Measurements from ENCODE around the gene APP.
"Not testable (repeated sequence)": the region's sequence is repeated elsewhere in the genome, so short reads cannot be mapped to it uniquely, and the experiment has no call there.

The APP gene

DNA sequence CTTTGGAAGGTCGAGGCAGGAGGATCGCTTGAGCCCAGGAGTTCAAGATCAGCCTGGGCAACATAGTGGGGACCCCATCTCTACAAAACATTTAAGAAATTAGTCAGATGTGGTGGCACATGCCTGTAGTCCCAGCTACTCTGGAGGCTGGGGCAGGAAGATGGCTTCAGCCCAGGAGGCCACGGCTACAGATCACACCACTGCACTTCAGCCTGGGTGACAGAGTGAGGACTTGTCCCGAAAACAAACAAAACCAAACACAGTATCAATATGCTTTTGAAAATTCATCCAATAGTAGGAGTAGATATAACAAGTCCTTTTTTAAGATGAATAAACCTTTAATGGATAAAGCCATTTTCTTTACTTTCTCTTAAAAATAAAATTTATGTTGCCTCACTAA, 8.5 kb downstream of the APP start:
- DNase-seq, result no peak

DNA sequence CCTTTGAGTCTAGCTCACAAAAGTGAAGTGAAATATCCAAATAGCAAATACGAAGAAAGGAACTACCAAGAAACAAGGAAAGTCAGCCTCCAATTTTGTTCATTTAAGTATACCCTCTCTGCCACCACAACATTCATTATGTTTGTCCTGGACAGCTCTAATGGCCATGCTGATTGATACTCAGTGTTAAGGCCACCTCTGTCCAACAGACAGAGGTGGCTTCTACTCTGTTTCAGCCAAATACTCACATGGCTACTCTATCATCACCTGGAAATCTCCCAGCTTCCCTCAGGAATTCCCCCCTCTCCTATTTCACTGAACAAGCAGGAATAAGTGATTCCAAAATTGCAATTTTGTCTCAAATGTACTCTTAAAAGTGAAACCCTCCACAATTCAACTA, 10.7 kb downstream of the APP start:
- DNase-seq, result no peak

DNA sequence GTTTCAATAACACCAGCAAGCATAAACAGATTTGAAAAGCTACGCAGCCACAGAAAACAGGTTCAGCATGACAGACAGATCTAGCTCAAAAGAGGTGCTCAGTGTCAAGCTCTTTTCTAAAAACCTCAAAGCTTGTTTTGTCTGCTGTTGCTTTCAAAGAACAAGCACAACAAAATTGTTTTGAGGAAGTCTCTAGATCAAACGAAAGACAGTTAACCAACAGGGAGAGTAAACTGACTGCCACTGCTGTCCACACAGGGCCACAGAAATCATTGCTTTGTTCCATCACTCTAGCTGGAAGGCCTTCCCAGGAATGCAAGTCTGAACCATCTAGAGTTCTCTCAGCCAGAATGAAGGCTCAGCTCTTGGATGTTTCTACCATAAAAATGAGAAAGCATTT, 12.8 kb downstream of the APP start:
- no peak for DNase-seq

DNA sequence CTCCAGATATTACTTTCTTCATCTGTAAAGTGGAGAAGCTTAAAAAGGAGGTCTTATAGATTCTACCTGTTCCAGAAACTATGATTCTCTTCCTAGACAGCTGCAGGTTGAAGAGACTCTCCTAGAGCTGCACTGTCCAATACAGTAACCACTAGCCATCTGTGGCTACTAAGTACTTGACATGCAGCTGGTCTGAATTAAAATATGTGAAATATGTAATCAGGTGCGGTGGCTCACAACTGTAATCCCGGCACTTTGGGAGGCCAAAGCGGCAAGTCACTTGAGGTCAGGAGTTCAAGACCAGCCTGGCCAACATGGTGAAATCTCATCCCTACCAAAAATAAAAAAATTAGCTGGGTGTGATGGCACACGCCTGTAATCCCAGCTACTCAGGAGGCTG, 15.8 kb downstream of the APP start:
- DNase-seq, result no peak

DNA sequence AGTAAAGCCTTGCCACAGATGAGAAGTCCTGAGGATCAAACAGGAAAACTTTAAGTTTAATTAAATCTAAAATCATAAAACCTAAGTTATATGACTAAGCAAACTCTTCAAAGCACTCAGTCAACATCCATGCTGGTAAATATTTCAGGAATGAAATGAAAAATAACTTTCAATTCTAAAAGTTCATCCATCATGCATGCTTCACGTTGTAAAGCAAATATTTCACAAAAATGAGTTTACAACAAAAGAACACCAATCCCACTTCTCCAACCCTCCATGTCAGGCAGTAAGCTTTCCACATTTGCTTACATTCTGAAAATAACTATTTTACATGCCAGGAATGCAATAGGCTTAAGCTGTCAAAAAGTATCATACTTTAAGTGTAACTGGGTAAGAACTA, 16.8 kb downstream of the APP start:
- no peak for DNase-seq

DNA sequence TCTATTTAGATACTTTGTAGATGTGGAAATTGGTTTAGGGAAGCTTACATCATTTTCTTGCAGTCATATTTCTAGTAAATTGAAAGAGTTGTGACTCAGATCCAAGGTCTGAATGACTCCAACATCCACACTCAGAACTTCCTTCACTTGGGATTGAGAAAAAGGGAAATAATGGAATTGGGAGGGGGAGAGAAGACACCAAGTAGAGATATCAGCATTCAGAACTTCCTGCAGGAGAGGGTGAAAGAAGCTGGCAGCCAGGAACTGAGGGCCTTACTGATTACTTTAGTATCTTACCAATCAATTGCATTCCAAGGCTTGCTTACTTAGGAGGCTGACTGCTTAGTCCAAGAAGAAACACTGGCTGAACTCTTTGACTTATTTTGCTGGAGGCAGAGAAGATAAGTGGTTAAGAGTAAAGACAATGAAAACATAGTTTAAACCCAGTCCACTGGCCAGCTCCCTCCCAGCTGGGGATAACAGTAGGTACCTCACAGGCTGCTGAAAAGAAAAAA, 21.7 kb downstream of the APP start:
- no peak for DNase-seq

DNA sequence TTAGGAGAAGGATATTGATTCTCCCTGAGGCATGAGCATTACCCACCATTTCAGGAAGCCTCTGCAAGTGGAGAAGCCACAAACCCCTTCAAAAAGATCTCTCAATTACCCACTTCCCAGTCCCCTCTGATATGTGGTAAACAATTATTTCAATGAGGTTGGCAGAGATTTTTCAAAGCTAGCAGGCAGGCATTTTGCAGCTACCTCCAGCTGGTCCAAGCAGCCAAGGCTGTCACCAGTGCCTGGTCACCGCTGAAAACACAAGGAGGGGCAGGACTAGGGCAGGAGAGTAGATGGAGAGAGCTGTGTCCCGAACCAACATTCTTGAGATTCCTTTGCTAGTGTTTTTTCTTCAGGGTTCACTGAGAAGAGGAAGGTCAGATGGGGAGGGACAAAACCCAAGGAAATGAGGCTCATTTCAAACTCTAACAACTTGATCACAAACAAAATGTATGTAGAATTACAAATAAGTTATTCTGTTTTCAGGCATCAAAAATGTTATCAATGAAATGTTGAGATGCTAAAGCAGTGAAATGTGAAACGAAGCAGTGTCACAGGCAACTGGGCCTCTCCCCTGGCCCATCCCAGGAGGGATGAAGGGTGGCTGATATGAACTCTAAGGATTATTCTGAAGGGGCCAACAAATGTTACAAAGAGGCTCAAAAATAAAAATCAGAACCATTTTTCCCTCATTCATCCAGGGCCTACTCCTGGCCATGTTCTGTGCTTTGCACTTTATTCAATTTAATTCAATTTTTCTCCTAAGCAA, 22.3 kb downstream of the APP start:
- DNase-seq, result no peak

DNA sequence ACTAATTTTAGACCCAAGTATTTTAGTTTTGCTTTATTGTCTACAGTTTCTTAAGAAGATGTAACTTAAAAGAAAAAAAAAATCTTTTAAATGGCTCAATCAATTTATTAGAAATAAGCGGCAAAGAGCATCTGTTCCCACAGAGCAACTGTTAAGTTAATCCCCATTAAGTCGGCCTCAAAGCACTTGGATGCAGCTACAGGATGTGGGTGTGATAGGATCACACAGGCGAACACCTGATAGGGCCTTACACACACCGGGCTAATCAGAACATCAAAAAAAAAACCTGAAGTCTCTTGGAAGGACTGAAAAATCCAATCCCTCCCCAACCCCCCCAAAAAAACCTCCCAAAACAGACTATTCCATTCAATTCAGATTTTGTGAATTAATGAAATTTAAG, 23.0 kb downstream of the APP start:
- DNase-seq, result no peak

DNA sequence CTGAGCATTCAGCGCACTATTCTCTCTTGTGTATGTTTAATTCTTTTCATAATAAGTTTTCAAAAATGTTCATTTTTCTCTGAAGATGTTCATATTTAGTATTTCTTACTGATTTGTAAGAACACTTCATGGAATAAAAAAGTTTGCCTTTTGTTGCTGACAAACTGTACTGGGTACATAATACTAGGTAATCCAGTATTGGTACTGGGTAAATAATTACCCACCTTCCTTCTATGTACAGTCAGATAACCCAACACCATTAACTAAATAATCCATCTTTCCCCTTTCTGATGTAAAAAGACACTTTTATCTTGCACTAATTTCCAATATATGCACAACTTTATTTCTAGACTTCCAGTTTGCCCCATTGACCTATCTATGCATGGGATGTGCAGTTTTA, 23.9 kb downstream of the APP start:
- no peak for DNase-seq

DNA sequence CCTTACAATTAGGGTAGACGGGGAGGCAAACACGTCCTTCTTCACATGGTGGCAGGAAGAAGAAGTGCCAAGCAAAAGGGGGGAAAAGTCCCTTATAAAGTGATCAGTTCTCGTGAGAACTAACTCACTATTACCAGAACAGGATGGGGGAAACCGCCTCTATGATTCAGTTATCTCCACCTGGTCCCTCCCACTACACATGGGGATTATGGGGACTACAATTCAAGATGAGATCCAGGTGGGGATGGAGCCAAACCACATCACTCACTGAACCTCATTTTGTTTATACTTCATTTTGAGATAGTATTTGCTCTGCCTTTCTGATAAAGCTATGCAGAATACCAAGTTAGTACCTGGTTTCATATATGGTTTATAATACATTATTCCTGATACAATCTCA, 26.5 kb downstream of the APP start:
- DNase-seq, result no peak

DNA sequence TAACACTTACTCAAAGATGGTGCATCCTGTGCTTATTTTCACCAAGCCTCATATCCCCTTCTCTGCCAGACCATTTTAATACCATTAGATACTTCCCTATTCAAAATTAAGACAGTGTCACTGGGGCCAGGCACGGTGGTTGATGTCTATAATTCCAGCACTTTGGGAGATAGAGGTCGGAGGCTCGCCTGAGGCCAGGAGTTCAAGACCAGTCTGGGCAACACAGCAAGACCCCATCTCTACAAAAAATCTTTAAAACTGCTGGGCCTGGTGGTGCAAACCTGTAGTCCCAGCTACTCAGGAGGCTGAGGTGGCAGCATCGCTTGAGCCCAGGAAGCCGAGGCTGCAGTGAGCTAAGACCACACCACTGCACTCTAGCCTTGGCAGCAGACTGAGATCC, 28.2 kb downstream of the APP start:
- DNase-seq, result no peak

DNA sequence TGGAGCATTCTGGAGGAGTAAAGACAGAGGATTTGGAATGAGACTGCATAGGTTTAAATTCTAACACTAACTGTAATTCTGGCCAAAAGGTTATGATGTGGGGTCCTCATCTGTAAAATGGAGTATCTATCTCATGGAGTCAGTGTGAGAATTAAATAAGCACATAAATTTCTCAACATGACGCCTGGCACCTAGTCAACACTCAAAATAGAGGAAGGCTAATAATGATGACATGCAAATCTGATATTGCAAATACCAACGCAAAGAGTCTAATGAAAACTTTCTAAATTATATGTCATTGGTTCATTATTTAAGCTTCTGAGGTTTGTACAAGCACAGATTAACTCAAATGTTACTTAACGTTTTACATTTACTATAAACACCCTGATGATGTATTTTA, 29.6 kb downstream of the APP start:
- no peak for DNase-seq

DNA sequence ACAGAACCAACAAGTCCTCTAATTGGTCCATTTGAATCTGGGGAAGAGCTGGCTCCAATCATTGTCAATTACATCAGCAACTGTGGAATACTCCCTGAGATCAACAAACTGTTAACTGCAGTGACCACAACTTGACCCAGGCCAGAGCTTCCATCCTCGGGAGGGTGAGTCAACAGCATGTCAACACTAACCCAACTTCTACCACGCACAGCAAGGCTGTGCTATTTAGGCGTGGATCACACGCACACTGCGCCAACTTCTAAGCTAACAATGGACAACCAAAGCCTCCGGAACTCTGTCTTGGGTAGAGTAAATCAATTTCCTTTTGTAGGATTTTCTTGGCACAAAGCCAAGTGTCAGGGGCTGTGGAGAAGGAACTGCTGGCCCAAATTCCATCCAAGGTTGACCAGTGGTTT, 30.4 kb downstream of the APP start:
- DNase-seq, result no peak

DNA sequence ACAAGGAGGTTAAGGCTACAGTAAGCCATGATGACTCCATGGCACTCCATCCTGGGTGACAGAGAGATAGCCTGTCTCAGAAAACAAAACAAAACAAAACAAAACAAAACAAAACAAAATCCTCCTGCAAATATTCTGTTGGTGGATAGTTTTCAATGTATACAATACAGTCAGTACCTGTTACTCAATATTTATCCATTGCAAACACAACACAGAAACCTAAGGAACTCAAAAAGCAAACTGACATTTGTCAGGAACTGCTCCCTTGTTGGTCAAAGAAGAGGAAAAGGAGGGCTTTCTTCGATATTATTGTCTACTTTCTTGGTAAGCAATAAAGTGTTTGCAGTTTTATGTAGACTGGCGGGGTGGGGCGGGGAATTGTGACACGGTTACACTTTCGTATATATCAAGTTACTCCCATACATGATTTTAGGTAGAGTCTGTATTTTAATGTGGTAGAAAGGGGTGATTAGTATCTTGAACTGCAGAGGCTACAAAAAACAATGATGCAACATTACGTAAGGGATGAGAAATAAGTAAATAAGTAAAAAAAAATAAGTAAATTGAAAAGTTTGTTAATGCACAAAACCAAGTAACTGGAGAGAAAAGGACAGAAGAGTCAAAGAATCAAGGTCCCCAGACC, 31.8 kb downstream of the APP start:
- DNase-seq, result no peak

DNA sequence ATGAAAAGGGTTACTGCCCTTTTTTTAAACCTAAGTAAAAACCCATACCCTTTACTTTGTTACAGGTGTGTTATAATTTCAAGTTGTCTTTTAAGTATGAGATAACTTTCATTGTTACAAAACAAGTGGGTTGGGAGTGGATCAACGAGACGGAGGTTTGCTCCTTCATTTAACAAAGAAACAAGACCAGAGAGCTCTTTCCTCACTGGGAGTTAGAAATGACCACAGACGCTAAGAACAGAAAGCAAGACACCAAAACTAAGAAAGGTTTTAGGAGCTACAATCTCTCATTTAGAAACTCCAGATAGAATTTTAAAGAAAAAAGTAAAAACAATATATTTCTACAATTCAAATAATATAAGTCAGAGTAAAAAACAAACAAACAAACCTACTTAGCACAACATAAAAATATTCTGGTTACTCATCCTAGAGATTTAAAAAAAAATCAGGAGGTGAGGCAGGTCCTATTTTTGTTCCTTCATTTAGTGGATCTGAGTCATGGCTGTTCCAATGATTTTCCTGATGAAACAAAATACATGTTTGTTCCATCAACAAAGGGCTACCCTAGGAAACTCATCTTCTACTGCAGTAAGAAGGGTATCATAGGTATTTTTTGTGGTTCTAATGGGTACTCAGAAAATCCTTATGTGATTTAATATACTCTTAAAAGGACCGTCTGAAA, 33.0 kb downstream of the APP start:
- no peak for DNase-seq

DNA sequence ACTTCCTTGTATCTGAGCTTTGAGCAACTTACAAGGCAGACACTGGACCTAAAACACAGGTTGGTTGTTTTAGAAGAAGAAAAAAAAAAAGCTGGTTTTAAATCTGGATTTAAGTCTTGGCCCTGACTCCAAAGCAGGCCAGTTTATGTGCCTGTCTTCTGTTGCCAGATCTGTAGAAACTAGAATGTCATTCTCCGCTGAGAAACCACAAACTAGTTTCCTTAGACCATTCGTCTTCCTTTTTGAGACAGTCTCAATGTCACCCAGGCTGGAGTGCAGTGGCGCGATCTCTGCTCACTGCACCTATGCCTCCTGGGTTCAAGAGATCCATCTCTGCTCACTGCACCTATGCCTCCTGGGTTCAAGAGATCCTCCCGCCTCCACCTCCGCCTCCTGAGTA, 33.9 kb downstream of the APP start:
- DNase-seq, result no peak

DNA sequence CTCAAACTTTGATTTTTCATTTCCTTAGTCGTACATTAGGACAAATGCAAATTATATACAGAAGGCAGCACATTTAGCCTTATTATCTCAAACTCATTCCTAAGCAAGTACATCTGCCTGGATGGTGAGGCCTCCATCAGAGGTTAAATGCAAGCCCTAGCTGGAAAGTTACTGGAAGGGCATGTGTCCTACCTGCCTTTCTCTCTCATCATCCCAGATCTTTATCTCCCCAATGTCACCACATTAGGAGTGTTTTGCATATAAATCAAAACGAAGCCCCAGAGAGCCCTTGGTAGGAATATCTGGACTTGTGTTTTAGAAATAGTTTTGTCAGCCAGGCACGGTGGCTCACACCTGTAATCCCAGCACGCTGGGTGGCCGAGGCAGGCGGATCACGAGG, 35.0 kb downstream of the APP start:
- DNase-seq, result no peak

DNA sequence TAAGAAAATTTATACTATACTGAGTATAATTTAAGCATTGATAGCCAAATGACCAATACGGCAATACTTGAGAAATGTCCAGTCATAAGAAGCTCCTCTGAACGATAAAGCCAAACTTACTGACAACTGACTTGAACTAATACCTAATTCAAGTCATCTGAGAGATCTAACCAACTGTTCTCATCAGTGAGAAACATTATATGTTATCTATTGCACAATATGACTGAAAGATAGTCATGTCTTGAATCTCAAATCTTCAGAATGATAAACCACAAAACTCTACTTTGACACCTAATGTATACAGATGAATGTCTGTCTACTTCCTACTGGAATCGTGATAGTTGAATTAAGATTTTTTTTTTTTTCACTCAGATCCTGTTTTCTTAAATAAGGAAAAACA, 39.0 kb downstream of the APP start:
- no peak for DNase-seq

DNA sequence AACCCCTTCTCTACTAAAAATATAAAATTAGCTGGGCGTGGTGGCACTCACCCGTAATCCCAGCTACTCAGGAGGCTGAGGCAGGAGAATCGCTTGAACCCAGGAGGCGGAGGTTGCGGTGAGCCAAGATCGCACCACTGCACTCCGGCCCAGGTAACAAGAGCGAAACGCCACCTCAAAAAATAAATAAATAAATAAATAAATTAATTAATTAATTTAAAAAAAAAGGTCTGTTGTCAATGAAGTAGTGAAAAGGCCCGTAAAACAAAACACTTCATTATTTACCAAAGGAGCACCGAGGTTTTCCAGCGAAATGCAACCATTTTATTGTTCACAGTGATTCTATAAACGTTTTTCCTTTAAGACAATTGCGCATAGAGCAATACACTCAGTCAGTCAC, 39.5 kb downstream of the APP start:
- DNase-seq, result not testable (repeated sequence)

DNA sequence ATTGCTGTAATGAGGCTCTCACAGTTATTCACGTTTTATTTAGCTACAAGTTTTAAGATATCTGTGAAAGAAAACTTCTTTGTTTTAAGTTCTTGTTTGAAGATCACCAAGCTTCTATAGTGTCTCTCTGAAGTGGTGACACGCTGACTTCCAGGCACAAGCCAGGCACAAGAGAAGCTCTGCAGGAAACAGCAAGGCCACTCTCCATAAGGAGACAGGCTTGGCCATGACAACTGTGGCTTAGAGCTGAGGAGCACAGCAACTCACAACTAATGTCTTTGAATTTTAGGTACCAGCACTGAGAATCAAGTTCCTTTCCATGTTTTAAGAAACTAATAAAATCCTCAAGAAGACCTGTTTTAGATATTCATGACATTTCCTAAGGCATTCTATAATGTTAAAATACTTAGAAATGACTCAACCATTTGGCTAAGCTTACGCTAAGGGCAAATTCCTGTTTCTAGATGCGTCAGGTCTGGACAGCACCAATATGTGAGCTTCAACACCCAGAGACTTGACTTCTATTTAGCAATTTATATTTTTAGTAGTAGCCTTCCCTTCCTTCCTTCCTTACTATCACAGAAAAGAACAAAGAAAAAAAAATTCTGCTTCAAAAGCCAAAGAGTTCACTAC, 40.2 kb downstream of the APP start:
- no peak for DNase-seq

DNA sequence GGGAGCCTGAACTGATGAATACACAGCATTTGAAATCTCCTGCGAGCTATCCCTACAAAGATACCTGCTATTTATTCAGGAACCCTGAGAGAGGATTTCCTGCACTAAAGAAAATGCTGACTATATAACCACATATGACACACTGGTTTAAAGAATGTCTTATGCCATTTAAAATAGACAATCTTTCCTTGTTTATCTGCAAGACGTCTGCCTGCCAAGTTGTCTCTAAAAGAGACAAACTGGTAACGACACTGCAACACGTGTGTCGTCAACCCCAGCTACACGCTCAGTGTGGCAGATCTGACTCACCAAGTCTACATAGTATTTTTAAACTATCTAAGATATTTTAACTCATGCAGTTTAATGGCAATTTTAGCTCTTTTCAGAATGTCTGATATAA, 42.7 kb downstream of the APP start:
- no peak for DNase-seq

DNA sequence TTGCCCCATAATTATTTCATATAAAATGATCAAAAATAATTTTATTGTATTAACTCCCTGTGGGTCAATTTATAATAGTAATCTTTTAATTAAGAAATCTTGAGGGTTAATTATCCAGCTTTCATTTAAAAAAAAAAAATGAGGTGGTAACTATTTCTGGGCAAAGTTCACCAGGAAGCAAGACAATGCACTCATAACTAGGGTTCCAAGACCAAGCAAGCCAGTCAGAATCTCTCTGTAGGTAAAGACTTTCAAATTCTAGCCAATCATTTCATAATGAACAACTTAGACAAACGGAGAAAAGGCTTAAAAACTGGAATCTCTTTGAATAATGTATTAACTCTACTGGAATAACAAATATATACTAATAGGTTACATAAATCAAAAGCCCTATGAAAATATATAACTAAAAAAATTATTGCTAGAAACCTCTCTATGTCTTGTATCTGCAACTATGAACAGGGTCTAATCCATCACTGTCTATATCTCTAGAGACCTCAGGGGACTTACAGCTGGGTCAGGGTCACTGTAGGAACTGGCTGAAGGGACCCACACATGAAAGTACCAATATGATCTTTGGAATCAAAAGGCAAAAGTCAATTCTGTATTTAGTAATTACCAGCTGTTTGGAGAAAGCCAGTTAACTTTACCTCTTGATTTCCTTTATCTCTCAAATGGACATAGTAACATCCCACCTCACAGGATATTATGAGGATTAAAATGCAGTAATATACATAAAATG, 43.3 kb downstream of the APP start:
- DNase-seq, result no peak

DNA sequence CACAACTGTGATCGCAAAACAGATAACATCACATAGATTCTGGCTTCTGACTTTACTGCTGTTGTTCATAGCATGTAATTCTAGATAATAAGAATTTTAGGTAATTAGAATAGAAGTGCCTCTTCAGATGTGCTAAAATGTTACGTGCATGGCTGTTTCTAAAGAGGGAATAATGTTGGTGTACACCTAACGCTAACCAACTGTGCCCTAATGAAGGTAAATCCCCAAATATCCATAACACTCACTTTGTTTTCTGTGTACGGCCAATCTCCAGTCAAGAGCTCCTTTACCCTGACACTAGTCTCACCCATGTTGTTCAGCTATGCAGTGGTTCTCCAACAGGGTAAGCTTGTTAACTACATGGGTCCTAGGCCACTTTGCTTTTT, 44.4 kb downstream of the APP start:
- DNase-seq, result no peak
